IPS-NIHi7 (cell line): ENCODE results near the gene PDE1C.

Experiments used
- DNase-seq: peaks from one replicate; pipeline ENCODE4 v3.0.0; 2012; ENCODE audit warnings: mixed read lengths; ENCODE audit errors: extremely low spot score

Gene PDE1C

GRCh38 chr7:31776616-31777015, 293.6 kb downstream of the PDE1C start:
- peak; percentile 51 for DNase-seq

- DNase-seq, result no peak
These were observed 294.7 kb downstream of the PDE1C start for GRCh38 chr7:31775556-31775955.

- DNase-seq, result no peak
These were observed 298.0 kb downstream of the PDE1C start for GRCh38 chr7:31772211-31772610.

- DNase-seq, result peak; percentile 58
These were observed 302.4 kb downstream of the PDE1C start for GRCh38 chr7:31767686-31768358.

- DNase-seq, result no peak
These were observed 305.7 kb downstream of the PDE1C start for GRCh38 chr7:31764462-31764861.

GRCh38 chr7:31763548-31763947, 306.7 kb downstream of the PDE1C start:
- no peak for DNase-seq

GRCh38 chr7:31761646-31762045, 308.6 kb downstream of the PDE1C start:
- DNase-seq, result no peak

GRCh38 chr7:31758755-31759154, 311.5 kb downstream of the PDE1C start:
- no peak for DNase-seq

- no peak for DNase-seq
These were observed 318.5 kb downstream of the PDE1C start for GRCh38 chr7:31751726-31752125.

GRCh38 chr7:31748084-31748483, 322.1 kb downstream of the PDE1C start:
- no peak for DNase-seq

- DNase-seq, result no peak
These were observed 322.7 kb downstream of the PDE1C start for GRCh38 chr7:31747553-31747952.

GRCh38 chr7:31744294-31744874, 325.8 kb downstream of the PDE1C start:
- peak; percentile 59 for DNase-seq

GRCh38 chr7:31741852-31742251, 328.4 kb downstream of the PDE1C start:
- no peak for DNase-seq

GRCh38 chr7:31735991-31736982, 333.9 kb downstream of the PDE1C start:
- peak; percentile 80 for DNase-seq

- no peak for DNase-seq
These were observed 335.8 kb downstream of the PDE1C start for GRCh38 chr7:31734456-31734855.

- DNase-seq, result peak; percentile 38
These were observed 340.9 kb downstream of the PDE1C start for GRCh38 chr7:31729195-31729804.

GRCh38 chr7:31724696-31725095, 345.5 kb downstream of the PDE1C start:
- DNase-seq, result no peak

GRCh38 chr7:31720366-31720765, 349.8 kb downstream of the PDE1C start:
- DNase-seq, result no peak

GRCh38 chr7:31716355-31716754, 353.9 kb downstream of the PDE1C start:
- DNase-seq, result no peak

- DNase-seq, result peak; percentile 59
These were observed 360.0 kb downstream of the PDE1C start for GRCh38 chr7:31710171-31710570.

GRCh38 chr7:31707089-31707488, 363.1 kb downstream of the PDE1C start:
- no peak for DNase-seq

GRCh38 chr7:31705377-31705776, 364.8 kb downstream of the PDE1C start:
- DNase-seq, result no peak
